A673 (cell line): ENCODE data around the gene EYA4.

Source experiments
- CTCF ChIP-seq: fragments of 300-800, 200-600 bp; sonication (generic); conservative IDR thresholded peaks from 2 replicates; pipeline ENCODE4 v1.5.1; 2017; ENCODE audit warnings: low read depth, mild to moderate bottlenecking, antibody characterized with exemption, low read length, moderate library complexity, mixed read lengths
- EZH2 ChIP-seq: fragments of 200-600 bp; sonication (generic); IDR thresholded peaks from 2 replicates; pipeline ENCODE4 v1.6.1; 2017; ENCODE audit warnings: borderline replicate concordance, low read depth, mild to moderate bottlenecking, mixed read lengths, antibody characterized with exemption, low read length; ENCODE audit not compliant: poor library complexity, severe bottlenecking

DNA sequence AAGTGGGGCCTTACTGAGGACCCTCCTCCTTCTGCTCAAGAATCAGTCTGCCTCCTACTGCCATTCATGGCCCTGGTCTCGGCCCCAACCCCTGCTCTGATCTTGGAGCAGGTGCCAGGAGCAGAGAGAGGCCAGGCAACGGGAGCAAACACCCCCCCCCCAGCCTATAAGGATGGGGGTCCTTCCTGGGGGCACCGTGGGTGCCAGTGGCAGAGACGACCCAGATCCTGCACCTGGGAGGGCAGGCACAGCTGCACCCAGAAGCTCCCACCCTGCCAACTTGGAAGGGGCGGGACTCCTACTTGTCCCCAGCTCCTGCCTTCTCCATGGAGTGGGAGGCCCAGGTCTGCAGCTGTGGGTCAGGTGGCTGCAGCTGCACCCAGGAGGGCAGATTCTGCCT lies 183.2 kb downstream of the EYA4 start:
- no peak for TF ChIP-seq CTCF
- no peak for TF ChIP-seq EZH2
